Bone marrow (tissue), 2 donors: Measurements from ENCODE around the gene FILIP1L.

Source experiments
- DNase-seq, 2 donors: peaks; one replicate each; lab custom pipeline; 2025; lab: John Stamatoyannopoulos, UW

FILIP1L gene

DNA sequence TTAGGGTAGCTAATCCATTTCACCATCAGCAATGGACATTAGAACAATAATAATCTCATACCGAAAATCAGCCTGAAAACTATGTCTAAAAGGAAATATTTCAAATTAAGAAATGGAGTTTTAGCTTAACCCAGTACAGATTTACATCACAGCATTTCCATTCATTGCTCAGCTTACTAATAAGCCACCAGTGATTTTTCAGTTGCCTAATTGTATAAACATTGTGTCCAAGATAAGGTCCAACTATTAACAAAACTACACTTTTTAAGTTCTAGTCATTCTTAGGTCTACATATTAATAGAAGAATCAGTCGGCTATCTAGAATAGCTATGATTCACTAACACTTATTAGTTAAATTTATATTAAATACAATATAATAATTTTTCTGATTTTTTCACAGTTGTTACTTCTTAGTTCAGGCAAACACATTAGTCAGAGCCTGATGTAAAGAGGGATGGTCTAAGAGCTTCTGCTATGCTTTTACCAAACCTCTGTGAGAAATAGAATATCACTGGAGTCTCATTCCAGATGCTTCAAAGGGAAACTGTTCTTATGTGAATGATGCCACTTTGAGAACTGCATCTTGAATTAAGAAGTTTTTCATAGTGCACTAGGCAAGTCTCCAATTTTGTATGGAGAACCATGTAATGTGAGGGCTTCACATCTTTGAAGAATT is 222.6 kb downstream of the FILIP1L start:
- DNase-seq: no peak

DNA sequence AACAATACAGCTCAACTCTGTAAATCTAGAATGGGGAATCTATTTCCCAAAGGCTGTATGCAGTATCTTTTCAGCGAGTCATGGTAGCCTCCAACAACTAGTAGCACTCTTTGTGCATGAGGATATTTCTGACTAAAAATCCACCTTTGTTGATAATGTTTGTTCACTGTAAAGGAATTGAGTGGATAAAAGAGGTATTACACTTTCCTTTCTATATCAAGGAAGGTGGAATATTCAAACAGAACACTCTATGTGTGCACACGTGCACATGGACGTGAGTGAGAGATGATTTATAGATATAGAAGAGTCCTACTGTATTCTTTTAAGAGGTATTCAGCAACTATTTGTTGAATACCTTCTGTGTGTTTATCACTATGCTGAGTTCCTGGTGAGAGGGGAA is 228.4 kb downstream of the FILIP1L start:
- DNase-seq: no peak

DNA sequence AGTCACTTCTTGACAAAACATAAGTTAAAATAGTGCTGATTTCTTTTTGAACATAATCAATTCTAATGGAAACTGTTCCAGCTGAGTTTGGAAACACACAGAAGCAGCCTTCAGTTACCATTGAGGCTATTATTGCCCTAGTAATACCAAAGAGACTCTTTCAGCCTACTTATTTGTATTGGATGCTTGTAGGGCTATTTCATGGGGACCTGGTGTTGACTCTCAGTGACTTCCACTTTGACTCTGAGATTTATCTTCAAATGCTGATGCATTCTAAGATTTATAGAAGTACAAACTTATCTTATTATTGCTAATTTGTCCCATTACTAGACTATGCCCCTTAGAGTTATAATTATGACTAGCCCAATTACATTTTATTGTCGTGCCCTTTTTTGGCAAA is 229.2 kb downstream of the FILIP1L start:
- no peak for DNase-seq

- no peak for DNase-seq
These were observed 229.8 kb downstream of the FILIP1L start for GRCh38 chr3:99884484-99884883.

DNA sequence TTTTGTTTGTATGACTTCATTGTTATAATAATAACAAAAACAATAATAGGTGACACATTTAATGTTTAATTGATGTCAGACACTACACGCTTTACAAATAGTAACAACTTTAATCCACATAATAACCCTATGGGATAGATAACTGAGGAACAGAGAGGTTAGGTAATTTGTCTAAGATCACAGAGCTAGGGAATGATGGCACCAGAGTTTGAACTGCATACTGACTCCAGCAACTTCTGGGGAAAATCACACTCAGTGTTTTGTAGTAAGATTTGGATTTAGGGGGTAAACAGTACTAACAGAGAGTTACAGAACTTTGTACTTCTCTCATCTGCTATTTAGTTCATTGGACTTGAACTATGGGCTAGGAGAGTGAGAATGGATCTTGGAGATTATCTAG is 230.6 kb downstream of the FILIP1L start:
- no peak for DNase-seq

- DNase-seq: no peak
These were observed 231.2 kb downstream of the FILIP1L start for GRCh38 chr3:99883138-99883461.

DNA sequence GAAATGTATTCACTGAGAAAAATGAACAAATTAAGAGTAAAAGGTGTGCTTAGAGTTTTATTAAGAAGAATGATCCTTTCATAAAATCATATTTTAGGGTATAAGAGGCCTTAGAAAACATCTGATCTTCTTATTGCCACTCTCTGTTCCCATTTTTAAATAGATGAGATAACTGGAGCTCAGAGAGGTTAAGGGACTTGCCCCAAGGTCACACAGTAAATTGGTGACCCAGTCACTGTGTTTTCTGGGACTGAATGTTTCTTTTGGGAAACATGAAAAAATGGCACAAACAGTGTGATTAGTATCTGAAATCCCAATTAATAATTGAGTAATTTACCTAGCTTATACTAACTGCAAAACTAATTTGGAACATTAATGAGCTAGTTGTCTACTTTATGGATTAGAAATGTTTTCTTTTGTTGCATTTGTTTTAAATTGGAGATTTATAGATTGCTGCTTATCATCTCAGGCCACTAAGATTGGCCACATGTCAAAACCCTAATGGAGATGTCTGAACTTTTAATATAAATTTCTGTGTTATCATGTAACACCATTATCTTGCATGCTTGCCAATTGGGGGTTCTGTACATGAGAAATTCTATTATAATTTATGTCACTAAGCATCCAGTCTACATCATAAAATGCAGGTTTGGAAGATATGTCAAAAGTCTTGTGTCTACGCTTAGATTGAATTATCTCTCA is 231.7 kb downstream of the FILIP1L start:
- DNase-seq: no peak

DNA sequence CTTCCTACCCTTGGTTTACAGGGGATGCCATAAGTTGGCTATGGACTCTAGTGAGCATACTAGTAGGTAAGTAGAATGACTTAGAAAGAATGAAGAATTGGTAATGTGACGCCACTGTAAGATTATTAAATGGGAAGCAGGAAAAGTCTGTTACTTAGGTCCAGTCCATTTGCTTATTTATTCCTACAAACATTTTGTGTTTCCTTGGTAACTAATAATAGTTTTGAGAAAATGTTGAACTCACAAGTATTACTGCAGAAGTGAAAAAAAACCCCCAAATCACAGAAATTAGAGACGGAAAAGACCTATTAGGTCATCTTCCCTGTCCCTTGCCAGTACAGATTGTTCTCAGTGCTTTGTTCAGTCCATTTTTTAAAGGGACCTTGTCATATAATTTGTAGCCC is 233.2 kb downstream of the FILIP1L start:
- DNase-seq: no peak

- no peak for DNase-seq
These were observed 235.0 kb downstream of the FILIP1L start for GRCh38 chr3:99879275-99879674.

DNA sequence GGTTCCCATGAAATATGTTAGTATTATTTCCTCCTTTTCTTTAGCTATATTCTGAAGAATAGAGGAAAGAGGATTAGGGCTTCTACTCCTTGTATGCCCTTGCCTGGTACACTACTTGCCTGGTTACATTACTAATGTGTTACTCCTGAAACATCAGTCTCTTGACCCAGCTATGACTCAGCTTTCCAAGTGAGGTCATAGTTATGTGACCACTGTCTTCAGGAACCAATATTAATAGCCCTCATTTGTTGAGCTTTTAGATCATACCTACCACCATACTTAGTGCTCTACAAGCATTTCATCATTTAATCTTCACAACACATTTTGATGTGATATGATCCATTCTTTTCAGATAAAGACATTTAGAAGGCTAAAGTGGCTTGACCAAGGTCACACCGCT is 236.3 kb downstream of the FILIP1L start:
- no peak for DNase-seq

GRCh38 chr3:99877031-99877579 is 237.2 kb downstream of the FILIP1L start:
- DNase-seq: no peak

DNA sequence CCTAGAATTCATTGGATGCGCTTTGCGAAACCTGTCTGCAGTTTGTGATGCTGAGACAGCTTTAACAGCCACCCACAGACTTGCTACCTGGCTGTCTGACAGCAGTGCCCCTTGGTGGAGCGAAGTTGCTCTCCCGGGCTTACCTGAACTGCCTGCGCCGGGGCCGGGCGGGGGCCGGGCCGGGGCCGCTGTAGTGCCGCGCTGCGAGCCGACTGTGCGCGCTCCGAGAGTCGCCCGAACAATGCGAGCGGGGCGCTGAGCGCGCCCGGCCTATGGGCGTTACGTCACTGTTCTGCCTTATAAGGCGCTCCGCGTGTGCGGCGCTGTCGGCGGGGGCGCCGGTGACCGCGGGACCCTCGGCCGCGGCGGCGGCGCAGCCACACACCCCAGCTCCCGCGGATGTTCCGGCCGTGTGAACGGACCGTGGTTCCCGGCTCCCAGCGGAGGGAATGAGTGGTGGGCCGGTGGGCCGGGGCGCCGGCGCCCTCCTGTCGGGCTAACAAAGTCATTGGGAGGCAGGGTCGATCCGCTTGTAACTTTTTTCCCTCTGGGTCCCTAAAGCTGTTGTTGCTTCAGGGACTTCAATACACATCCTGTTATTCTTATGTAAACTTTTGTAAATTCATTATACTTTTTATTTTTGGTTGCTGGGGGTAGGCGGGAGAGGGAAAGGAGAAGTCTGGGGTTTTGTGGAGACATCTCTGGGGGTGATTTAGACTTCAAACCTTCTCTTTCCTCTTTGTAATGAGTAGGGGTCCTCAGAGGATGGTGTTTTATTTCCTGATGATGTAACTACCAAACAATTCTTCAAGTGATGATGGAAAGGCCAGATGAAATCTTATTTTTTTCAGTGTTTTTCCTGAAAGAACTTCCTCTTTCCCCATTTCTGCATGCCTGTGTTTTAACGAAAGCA is 238.1 kb downstream of the FILIP1L start:
- DNase-seq: peak; percentile 29 to 56

- DNase-seq: no peak
These were observed 238.7 kb downstream of the FILIP1L start for GRCh38 chr3:99875581-99875928.

DNA sequence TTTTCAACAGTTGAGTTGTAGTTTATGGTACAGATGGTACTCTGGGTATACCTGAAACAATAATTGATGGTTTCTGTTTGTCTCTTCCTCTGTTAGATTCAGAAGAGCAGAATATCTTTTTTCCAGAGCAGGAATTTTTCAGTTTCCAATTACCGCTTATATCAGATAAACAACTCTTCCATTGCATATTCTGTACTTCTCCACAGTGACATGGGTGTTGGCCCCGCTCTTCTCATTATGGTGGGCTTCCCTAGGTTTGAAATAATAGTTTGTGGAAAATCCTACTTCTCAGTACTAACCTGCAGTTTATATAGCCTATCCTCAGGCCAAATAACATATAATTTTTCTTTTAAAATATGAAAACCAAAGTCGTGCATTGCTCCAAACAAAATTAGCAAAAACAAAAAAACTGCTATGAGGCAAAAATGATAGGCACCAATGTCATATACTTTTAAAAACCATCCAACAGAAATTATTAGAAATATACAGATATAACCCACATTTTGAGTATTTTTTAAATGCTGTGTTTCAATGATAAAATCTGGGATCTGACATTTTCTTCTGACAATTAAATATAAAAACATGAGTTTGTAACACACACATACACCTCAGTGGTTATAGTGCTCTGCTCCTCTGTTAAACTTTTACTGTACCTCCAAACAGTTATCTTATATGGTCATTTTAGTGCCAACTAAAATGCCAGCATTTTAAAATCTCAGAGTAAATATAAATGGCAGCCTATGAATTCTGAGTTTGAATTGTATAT is 239.9 kb downstream of the FILIP1L start:
- DNase-seq: no peak

DNA sequence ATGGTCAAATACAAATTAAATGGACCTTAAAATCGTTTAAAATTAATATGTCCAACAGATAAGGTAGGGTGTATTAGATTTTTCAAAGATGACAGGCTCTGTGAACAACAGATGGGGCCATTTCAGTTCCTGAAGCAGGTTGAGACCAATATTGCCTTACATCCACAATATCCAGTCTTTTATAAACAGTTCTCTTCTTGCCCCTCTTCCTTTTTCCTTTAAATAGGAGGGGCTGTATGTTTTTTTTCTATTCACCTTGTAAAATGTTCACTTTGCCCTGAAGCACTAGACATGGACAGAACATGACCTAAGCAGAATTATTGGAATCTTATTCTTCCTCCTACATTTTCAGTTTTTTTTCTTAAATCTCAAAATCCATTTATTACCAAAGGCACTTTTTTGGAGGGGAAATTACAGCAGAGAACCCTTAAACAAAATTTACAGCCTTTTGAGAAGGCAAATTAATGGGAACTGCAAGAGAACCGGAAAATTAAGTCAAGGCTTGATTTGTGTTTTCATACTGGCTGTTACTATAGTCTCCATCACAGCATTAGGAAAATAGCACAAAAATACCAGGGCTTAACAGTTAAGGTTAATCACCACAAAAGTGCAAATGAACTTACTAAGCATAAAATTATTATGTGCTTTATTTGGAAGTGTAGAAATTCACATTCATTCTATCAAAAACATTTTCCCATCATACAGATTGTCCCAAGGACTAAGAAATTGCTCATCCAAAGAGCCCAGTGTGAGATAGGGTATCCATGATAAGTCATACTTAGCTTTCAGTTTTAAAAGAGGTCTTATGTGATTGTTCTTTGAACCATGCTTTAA is 240.8 kb downstream of the FILIP1L start:
- no peak for DNase-seq

- DNase-seq: no peak
These were observed 241.4 kb downstream of the FILIP1L start for GRCh38 chr3:99872923-99873254.

GRCh38 chr3:99871231-99872045 is 242.9 kb downstream of the FILIP1L start:
- DNase-seq: no peak

- DNase-seq: no peak
These were observed 243.6 kb downstream of the FILIP1L start for GRCh38 chr3:99870712-99871111.

- DNase-seq: no peak
These were observed 244.7 kb downstream of the FILIP1L start for GRCh38 chr3:99869621-99870020.

DNA sequence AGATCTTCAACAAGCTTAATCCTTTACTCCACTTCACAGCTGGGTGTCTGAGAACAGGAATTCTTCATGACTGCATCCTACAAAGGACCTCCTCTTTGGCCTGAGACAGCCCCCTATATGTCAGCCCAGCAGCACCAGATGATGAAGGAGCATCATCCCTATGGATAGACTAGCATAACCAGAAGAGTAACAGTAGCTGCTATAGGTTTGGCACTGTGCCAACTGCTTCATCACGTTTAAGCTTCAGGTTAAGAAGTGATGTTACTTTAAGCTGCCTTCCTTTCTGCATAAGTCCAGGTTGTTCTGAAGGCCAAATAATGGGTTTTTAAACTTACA is 246.0 kb downstream of the FILIP1L start:
- no peak for DNase-seq
